Mammary epithelial cell (primary cell): ENCODE measurements around the gene HLA-DMB.

ENCODE experiments used
- EZH2 ChIP-seq: IDR thresholded peaks from 2 replicates; pipeline ENCODE4 v1.6.1; 2012; ENCODE audit warnings: low read length, inconsistent platforms, borderline replicate concordance
- TF ChIP-seq, protein P1 (sequence below), 2 donors: IDR thresholded peaks in 1 of 2; conservative IDR thresholded peaks in 1 of 2; 2 replicates each; pipeline ENCODE4 v1.5.1; 2011 to 2012; ENCODE audit warnings: inconsistent platforms in 2 of 2, low read length in 2 of 2, mild to moderate bottlenecking in 2 of 2, control low read depth in 1 of 2, low read depth in 1 of 2; ENCODE audit not compliant: insufficient read depth in 1 of 2; ENCODE audit errors: extremely low read depth in 1 of 2

DNA sequence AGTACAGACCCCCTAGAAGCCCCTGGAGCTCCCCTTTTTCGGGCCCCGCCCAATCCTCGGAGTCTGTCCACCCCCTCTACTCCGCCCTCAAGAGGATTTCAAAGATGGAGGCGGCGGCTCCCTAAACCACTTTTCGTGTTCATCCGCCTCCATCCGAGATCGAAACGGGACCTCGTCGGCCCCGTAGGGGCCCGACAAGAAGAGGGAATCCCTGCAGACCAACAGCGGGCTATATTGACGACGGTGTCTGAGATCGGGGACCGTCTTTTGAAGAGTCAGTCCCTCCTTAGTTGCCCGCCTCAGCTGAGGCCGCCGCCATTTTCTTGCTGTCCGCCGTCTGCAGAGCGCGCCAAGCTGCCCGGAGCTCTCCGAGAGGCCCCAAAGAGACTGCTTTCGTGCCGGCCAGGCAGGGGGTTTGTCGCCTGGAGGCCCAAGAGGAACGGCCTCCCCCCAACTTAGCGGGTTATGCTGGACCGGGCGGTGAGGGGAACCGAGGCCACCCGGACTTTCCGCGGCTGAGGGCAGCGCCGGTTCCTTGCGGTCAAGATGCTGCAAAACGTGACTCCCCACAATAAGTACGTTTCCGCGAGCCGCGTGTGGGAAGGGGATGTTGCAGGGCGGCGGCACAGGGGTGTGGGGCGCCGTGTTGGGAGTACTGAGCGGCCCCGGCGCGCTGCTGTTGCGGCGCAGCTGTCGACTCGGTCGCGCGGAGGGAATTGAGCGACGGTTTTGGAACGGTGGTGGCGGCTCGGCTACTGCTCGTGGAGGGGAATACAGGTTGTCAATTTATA lies 31.7 kb upstream of the HLA-DMB start:
- TF ChIP-seq, protein P1, sequence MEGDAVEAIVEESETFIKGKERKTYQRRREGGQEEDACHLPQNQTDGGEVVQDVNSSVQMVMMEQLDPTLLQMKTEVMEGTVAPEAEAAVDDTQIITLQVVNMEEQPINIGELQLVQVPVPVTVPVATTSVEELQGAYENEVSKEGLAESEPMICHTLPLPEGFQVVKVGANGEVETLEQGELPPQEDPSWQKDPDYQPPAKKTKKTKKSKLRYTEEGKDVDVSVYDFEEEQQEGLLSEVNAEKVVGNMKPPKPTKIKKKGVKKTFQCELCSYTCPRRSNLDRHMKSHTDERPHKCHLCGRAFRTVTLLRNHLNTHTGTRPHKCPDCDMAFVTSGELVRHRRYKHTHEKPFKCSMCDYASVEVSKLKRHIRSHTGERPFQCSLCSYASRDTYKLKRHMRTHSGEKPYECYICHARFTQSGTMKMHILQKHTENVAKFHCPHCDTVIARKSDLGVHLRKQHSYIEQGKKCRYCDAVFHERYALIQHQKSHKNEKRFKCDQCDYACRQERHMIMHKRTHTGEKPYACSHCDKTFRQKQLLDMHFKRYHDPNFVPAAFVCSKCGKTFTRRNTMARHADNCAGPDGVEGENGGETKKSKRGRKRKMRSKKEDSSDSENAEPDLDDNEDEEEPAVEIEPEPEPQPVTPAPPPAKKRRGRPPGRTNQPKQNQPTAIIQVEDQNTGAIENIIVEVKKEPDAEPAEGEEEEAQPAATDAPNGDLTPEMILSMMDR (conservative IDR thresholded peaks at IDR 0.05 in 1 of 2, IDR thresholded peaks at IDR 0.05 in 1 of 2; ENCODE audit: extremely low read depth in 1 of 2, insufficient read depth in 1 of 2, low read depth in 1 of 2, low read length in 2 of 2), result no peak
- no peak for TF ChIP-seq EZH2
